ENCODE data around the gene PKD2. TPM values are rescaled to one million over a fixed set of nuclear protein-coding genes. Genes with fewer than 3 reads are reported as not detected.

Gene PKD2
- total and polyA plus RNA-seq, 2 donors (not counting 1 experiment from before 2014, with no cell fraction given), result 1.8 to 5.8 TPM

DNA sequence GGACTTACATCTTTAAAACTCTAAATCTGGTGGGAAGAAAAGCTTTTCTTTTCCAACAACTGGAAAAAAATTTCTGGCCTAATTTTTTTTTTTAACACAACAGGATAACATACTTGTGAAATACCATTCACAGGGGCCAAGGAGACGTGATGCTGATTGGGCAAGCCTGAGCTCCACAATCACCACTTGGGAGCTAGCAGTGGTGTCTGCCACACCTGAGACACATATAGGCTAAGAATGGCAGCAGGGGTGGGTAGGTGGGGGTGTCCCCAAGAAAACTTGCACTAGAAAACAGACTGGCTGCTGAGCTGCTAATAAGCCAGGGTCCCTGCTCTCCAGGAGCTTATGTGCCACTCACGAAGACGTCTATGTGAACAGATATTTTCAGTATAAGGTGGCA, 5.6 kb upstream of the PKD2 start:
- peaks cover 0 to 3% (median 1%) of the 10 kb centered on the region in 3 donors for H3K9me3 ChIP-seq (ENCODE audit: control extremely low read depth in 1 of 3, control insufficient read depth in 2 of 3, insufficient read depth in 1 of 3, low read length in 2 of 3)
- H3K4me3 ChIP-seq (ENCODE audit: control extremely low read depth in 1 of 5, extremely low read depth in 1 of 5, insufficient read depth in 1 of 5, low read depth in 2 of 5, low read length in 4 of 5), result no peak overlapping the region
- peaks cover 0 to under 1% of the 10 kb centered on the region in 2 donors for H3K4me1 ChIP-seq (ENCODE audit: control insufficient read depth in 2 of 2, insufficient read depth in 2 of 2, low read length in 2 of 2)
- no peak overlapping the region for H3K9ac ChIP-seq (ENCODE audit: low read length)
- no peaks in the 10 kb centered on the region for H3K36me3 ChIP-seq (replicated peaks in 1 of 2; ENCODE audit: control extremely low read depth in 1 of 2, control insufficient read depth in 1 of 2, extremely low read depth in 1 of 2, insufficient read depth in 2 of 2, low read length in 1 of 2)
- TF ChIP-seq EZH2 (IDR thresholded peaks at IDR 0.05; ENCODE audit: borderline replicate concordance, insufficient read depth, low read depth, low read length, poor library complexity, severe bottlenecking), result no peak
- TF ChIP-seq, protein P1, sequence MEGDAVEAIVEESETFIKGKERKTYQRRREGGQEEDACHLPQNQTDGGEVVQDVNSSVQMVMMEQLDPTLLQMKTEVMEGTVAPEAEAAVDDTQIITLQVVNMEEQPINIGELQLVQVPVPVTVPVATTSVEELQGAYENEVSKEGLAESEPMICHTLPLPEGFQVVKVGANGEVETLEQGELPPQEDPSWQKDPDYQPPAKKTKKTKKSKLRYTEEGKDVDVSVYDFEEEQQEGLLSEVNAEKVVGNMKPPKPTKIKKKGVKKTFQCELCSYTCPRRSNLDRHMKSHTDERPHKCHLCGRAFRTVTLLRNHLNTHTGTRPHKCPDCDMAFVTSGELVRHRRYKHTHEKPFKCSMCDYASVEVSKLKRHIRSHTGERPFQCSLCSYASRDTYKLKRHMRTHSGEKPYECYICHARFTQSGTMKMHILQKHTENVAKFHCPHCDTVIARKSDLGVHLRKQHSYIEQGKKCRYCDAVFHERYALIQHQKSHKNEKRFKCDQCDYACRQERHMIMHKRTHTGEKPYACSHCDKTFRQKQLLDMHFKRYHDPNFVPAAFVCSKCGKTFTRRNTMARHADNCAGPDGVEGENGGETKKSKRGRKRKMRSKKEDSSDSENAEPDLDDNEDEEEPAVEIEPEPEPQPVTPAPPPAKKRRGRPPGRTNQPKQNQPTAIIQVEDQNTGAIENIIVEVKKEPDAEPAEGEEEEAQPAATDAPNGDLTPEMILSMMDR (IDR thresholded peaks at IDR 0.05), result no peak
- no peaks in the 10 kb centered on the region for H3K79me2 ChIP-seq (ENCODE audit: control insufficient read depth, insufficient read depth, low read length)
- Mint-ChIP-seq H3K9me3 (ENCODE audit: insufficient read depth) (no peaks in the 10 kb centered on the region), H3K4me3 (no peak overlapping the region), H3K27me3 (peaks cover 5% of the 10 kb centered on the region), H3K4me1 (peaks cover 5% of the 10 kb centered on the region), H3K27ac (no peak overlapping the region)
- ChIA-PET CTCF (interaction anchor here (1.1 kb wide), 1 partner anchor 28 kb away, joined by 3 read pairs; no protein-coding TSS in a partner anchor), POLR2A (no interaction called here)
- WGBS (ENCODE audit: insufficient coverage), result 89% methylated on average over 2 of the region's 3 CpGs
- H4K20me1 ChIP-seq (ENCODE audit: control insufficient read depth, insufficient read depth, low read length, poor library complexity, severe bottlenecking), result no peaks in the 10 kb centered on the region
- no peak overlapping the region for H3K4me2 ChIP-seq (replicated peaks; ENCODE audit: low read depth, low read length, poor library complexity, severe bottlenecking)
- no peak for ATAC-seq (ENCODE audit: low read depth)
- intact Hi-C loops (cut with micrococcal nuclease), result no loop called here
- H3K27ac ChIP-seq (ENCODE audit: low read length in 2 of 2), result no peak overlapping the region
- H3K27me3 ChIP-seq (replicated peaks in 1 of 4; ENCODE audit: control extremely low read depth in 1 of 4, control insufficient read depth in 3 of 4, insufficient read depth in 4 of 4, low read length in 3 of 4), result peaks cover 0 to 4% (median 0%) of the 10 kb centered on the region in 4 experiments
- no peak overlapping the region for H2AFZ ChIP-seq (ENCODE audit: insufficient read depth, low read depth, low read length, poor library complexity, severe bottlenecking)
- no peak for DNase-seq

DNA sequence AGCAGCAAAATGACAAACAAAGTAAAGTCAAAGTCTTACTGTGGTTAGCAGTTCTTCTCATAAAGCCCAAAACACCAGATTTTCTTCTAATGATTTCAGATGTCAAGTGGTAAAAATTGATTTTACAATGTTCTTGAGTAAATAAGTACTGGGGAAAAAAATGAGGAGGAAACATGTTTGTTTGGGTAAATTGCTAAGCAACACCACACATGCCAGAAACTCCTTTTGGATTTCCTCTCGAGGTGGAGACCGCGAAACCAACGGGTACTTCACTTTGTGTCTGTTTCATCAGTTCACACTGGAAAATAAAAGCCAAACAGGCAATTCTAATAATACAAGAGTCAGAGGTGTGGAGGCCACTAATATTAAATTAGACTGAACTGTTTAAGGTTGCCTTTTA, 4.6 kb upstream of the PKD2 start:
- ATAC-seq (ENCODE audit: low read depth) (no peak), DNase-seq (no peak)
- CTCF ChIA-PET, result interaction anchor here (0.6 kb wide), 1 partner anchor 31 kb away, joined by 4 read pairs; no protein-coding TSS in a partner anchor
- H4K20me1 ChIP-seq (ENCODE audit: control insufficient read depth, insufficient read depth, low read length, poor library complexity, severe bottlenecking), result no peaks in the 10 kb centered on the region
- no peak for TF ChIP-seq EZH2 (IDR thresholded peaks at IDR 0.05; ENCODE audit: borderline replicate concordance, insufficient read depth, low read depth, low read length, poor library complexity, severe bottlenecking)
- peaks cover 0 to 3% (median 3%) of the 10 kb centered on the region in 3 donors for H3K9me3 ChIP-seq (ENCODE audit: control extremely low read depth in 1 of 3, control insufficient read depth in 2 of 3, insufficient read depth in 1 of 3, low read length in 2 of 3)
- H3K4me2 ChIP-seq (replicated peaks; ENCODE audit: low read depth, low read length, poor library complexity, severe bottlenecking), result no peak overlapping the region
- Mint-ChIP-seq H3K4me3 (no peak overlapping the region), H3K27me3 (peaks cover 5% of the 10 kb centered on the region), H3K27ac (no peak overlapping the region), H3K4me1 (peaks cover 8% of the 10 kb centered on the region), H3K9me3 (ENCODE audit: insufficient read depth) (no peaks in the 10 kb centered on the region)
- no peak overlapping the region for H2AFZ ChIP-seq (ENCODE audit: insufficient read depth, low read depth, low read length, poor library complexity, severe bottlenecking)
- H3K79me2 ChIP-seq (ENCODE audit: control insufficient read depth, insufficient read depth, low read length), result no peaks in the 10 kb centered on the region
- no CpG with 5 or more reads among the region's 4 CpGs for WGBS (ENCODE audit: insufficient coverage)
- no peaks in the 10 kb centered on the region for H3K36me3 ChIP-seq (replicated peaks in 1 of 2; ENCODE audit: control extremely low read depth in 1 of 2, control insufficient read depth in 1 of 2, extremely low read depth in 1 of 2, insufficient read depth in 2 of 2, low read length in 1 of 2)
- POLR2A ChIA-PET, result no interaction called here
- intact Hi-C loops (cut with micrococcal nuclease), result no loop called here
- H3K4me1 ChIP-seq (ENCODE audit: control insufficient read depth in 2 of 2, insufficient read depth in 2 of 2, low read length in 2 of 2), result peaks cover 0 to 4% of the 10 kb centered on the region in 2 donors
- H3K27me3 ChIP-seq (replicated peaks in 1 of 4; ENCODE audit: control extremely low read depth in 1 of 4, control insufficient read depth in 3 of 4, insufficient read depth in 4 of 4, low read length in 3 of 4), result peaks cover 0 to 8% (median 0%) of the 10 kb centered on the region in 4 experiments
- H3K27ac ChIP-seq (ENCODE audit: low read length in 2 of 2), result no peak overlapping the region
- H3K4me3 ChIP-seq (ENCODE audit: control extremely low read depth in 1 of 5, extremely low read depth in 1 of 5, insufficient read depth in 1 of 5, low read depth in 2 of 5, low read length in 4 of 5), result no peak overlapping the region
- H3K9ac ChIP-seq (ENCODE audit: low read length), result no peak overlapping the region
